ENCODE data around the gene ZNF672. TPM values are rescaled to one million over a fixed set of nuclear protein-coding genes. Genes with fewer than 3 reads are reported as not detected.

Gene ZNF672
- total and polyA plus RNA-seq, 4 donors, result 13.8 to 35.1 (median 26.7) TPM

DNA sequence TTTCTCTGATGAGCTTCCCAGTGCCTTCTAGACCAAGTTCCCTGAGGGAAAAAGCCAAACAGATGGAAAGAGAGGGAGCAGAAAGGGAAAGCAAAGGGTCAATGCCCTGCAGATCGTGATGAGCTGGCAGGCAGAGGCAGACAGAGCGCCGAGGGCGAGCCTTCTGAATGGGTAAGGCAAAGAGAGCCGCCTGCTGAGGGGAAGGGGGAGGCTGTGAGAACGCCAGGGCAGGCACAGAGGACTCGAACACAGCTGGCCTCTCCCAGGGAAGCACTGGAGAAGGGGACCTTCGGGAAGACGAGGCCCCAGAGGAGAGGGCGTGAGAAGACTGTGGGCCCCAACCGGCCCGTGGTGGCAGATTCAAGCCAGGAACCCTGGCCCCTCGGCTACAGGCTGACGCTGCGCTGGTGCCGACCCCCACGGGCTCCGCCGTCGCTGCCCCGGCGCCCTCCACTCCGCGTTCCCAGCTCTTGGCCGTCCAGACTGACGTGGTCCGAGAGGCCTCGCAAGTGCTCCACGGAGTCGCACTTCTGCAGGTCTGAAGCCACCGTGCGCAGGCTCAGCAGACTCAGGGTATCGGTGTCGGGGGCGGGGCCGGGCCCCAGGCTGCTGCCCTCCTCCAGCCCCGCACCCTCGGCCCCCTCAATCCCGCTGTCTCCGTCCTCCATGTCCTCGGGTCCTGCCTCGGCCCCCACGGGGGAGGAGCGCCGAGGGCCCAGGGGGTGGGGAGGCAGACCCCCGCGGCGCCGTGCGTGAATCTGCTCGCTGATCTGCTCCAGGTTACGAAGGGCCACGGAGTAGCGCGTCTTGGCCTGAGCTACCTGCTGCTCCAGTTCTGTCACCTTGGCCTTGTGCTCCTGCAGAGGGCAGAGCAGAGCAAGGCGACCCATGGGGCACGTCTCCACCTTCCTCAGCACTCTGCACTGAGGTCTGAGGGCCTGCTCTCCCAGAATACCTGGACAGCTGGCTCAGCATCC lies 26.2 kb upstream of the ZNF672 start:
- H3K4me1 ChIP-seq (ENCODE audit: control insufficient read depth, insufficient read depth, low read length), result no peaks in the 10 kb centered on the region
- no peaks in the 10 kb centered on the region for H3K27me3 ChIP-seq (ENCODE audit: control insufficient read depth, insufficient read depth, low read length)
- 67% methylated on average over 57 of the region's 57 CpGs for WGBS (ENCODE audit: insufficient coverage)
- no peak overlapping the region for H3K4me3 ChIP-seq (ENCODE audit: low read depth, low read length)
- no peaks in the 10 kb centered on the region for H3K9me3 ChIP-seq (ENCODE audit: control insufficient read depth, insufficient read depth, low read length)
- no peak for DNase-seq (ENCODE audit: low read depth in 4 of 6, low spot score in 6 of 6)
- peaks cover 61% of the 10 kb centered on the region for H3K36me3 ChIP-seq (ENCODE audit: control insufficient read depth, insufficient read depth, low read length)
- H3K27ac ChIP-seq (ENCODE audit: low read depth, low read length), result no peak overlapping the region

DNA sequence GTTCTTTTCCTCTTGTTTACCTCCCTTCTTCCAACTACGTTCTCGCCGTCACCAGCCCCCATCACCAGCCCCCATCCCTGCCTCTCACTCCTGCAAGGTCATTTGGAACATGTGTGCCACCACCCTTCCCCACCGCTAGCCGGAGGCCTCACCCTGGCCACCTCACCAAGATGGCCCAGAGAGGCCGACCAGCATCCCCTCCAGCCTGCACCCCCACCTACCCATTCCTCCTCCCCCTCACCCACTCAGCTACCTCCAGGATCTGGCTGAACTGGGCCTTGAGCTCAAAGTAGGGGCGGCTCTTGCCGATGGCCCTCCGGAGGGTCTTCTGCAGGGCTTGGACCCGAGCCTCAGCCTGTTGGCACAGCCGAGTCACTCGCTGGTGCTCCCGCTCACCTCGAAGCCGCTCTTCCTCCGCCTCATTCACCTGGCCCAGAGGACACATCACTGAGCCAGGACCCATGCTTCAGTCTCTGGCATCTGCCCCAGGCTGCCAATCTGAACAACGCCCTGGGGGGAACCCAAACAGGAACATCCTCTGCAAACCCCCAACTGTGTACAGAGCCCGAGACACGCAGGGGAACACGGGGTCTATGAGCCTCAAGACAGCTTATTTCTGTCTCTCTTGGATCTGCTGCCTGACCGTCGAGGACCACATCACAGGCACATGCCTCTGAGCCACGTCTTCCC lies 25.1 kb upstream of the ZNF672 start:
- no peak for DNase-seq (ENCODE audit: low read depth in 4 of 6, low spot score in 6 of 6)
- no peaks in the 10 kb centered on the region for H3K4me1 ChIP-seq (ENCODE audit: control insufficient read depth, insufficient read depth, low read length)
- H3K27ac ChIP-seq (ENCODE audit: low read depth, low read length), result no peak overlapping the region
- H3K9me3 ChIP-seq (ENCODE audit: control insufficient read depth, insufficient read depth, low read length), result no peaks in the 10 kb centered on the region
- peaks cover 67% of the 10 kb centered on the region for H3K36me3 ChIP-seq (ENCODE audit: control insufficient read depth, insufficient read depth, low read length)
- 90% methylated on average over 23 of the region's 23 CpGs for WGBS (ENCODE audit: insufficient coverage)
- no peaks in the 10 kb centered on the region for H3K27me3 ChIP-seq (ENCODE audit: control insufficient read depth, insufficient read depth, low read length)
- H3K4me3 ChIP-seq (ENCODE audit: low read depth, low read length), result no peak overlapping the region

DNA sequence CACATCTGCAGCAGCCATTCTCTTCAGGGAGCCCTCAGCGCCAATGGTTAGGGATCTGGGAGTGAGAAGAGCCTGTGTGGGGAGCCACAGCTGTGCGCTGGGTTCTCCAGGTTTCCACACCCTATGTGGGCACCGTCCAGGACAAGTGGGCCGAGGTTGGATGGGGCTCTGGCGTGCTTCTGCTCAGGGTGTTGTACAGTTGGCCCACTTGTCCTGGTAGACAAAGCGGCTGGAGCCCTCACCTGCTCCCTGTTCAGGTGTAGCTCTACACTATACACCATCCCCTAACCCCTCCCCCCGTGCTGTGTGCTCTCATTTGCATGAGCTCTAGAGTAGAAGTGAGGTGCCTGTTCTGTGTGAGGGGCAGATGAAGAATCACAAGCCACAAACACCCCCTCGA lies 24.5 kb upstream of the ZNF672 start:
- DNase-seq (ENCODE audit: low read depth in 4 of 6, low spot score in 6 of 6), result no peak
- H3K27me3 ChIP-seq (ENCODE audit: control insufficient read depth, insufficient read depth, low read length), result no peaks in the 10 kb centered on the region
- no peaks in the 10 kb centered on the region for H3K4me1 ChIP-seq (ENCODE audit: control insufficient read depth, insufficient read depth, low read length)
- H3K36me3 ChIP-seq (ENCODE audit: control insufficient read depth, insufficient read depth, low read length), result peaks cover 73% of the 10 kb centered on the region
- no peak overlapping the region for H3K4me3 ChIP-seq (ENCODE audit: low read depth, low read length)
- H3K27ac ChIP-seq (ENCODE audit: low read depth, low read length), result no peak overlapping the region
- WGBS (ENCODE audit: insufficient coverage), result 98% methylated on average over 4 of the region's 8 CpGs
- no peaks in the 10 kb centered on the region for H3K9me3 ChIP-seq (ENCODE audit: control insufficient read depth, insufficient read depth, low read length)

DNA sequence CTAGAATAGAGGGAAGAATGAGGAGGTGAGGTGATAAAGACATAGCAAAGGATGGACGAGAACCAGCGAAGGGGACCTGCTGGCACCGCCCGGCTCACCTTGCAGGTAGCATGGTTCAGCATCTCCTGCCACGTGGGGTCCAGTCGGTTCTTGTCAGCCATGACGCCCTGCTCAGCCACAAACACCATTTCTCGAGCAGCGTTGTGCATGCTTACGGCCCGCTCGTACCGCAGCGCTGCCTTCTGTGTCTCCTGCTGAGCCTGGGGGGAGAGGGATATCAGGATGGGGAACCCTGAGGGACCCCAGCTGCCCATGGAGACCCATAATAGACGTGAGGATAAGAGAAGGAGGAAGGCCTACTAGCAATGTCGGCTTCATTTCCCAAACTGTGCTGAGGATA lies 23.7 kb upstream of the ZNF672 start:
- peaks cover 76% of the 10 kb centered on the region for H3K36me3 ChIP-seq (ENCODE audit: control insufficient read depth, insufficient read depth, low read length)
- H3K9me3 ChIP-seq (ENCODE audit: control insufficient read depth, insufficient read depth, low read length), result no peaks in the 10 kb centered on the region
- no peak overlapping the region for H3K27ac ChIP-seq (ENCODE audit: low read depth, low read length)
- no peak for DNase-seq (ENCODE audit: low read depth in 4 of 6, low spot score in 6 of 6)
- H3K4me1 ChIP-seq (ENCODE audit: control insufficient read depth, insufficient read depth, low read length), result no peaks in the 10 kb centered on the region
- no peak overlapping the region for H3K4me3 ChIP-seq (ENCODE audit: low read depth, low read length)
- H3K27me3 ChIP-seq (ENCODE audit: control insufficient read depth, insufficient read depth, low read length), result no peaks in the 10 kb centered on the region
- WGBS (ENCODE audit: insufficient coverage), result 96% methylated on average over 14 of the region's 16 CpGs

DNA sequence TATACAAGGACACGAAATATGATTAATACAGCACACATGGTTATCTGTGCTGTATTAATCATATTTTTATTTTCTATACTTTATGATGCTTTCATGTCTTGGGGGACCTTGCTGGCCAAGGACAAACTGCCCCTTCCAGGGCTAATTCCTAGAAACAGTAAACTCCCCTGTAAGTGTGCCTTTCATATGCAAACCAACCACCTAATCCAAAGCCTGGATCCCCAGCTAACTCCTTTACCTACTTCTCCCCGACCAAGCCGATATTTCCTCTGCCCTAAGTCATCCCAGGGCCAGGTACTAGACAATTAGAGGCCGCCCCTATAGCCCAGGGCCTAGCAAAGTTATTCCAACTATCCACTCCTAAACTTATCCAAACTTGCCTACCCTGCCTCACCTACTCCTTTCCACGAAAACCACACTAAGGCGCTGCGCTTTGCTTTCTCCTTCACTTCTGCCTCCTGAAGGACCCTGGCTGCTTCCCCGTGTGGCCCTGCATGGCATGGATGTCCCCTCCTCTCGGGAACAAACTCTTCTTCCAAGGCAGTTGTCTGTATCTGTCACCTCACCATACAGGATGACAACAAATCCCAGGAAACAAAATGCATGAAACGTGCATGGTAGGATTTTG lies 22.5 kb upstream of the ZNF672 start:
- Histone ChIP-seq H3K27ac (ENCODE audit: low read depth, low read length) (no peak overlapping the region), H3K9me3 (ENCODE audit: control insufficient read depth, insufficient read depth, low read length) (no peaks in the 10 kb centered on the region), H3K4me3 (ENCODE audit: low read depth, low read length) (no peak overlapping the region), H3K27me3 (ENCODE audit: control insufficient read depth, insufficient read depth, low read length) (no peaks in the 10 kb centered on the region), H3K4me1 (ENCODE audit: control insufficient read depth, insufficient read depth, low read length) (no peaks in the 10 kb centered on the region), H3K36me3 (ENCODE audit: control insufficient read depth, insufficient read depth, low read length) (peaks cover 80% of the 10 kb centered on the region)
- 79% methylated on average over 8 of the region's 10 CpGs for WGBS (ENCODE audit: insufficient coverage)
- DNase-seq (ENCODE audit: low read depth in 4 of 6, low spot score in 6 of 6), result no peak

DNA sequence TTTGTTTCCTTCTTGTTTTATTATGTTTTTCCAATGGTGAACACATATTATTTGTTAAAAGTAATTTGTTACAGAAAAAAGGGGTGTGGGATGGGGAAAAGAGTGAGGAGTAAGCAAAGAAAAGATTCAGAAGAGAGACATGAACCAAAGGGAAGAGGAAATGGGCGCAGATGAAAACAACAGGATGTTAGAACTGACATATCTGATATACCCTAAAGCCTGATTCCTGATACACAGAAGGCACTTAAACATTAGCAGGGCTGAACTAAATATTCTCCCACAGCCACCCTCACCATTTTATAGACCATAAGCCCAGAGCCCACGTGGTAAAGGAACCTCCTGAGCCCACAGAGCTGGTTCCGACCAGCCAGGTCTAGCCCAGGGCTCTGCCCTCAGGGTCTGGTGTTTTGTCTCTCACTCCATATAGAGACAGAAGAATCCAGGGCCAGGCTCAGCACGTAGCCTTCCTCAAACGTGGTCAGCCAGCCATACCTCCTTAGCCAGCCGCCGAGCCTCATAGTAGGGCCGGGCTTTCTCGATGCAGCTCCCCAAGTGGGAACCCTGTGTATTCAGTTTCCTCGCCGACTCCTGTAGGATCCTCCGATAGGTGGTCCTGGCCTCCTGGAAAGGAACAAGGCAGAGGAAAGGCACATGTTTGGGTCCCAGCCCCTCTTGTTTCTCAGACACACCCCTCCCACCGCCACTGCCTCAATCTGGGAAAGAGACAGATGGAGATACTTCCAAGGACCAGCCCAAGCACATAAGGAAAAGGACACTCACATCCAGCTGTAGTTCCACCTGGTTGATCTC lies 21.8 kb upstream of the ZNF672 start:
- no peak for DNase-seq (ENCODE audit: low read depth in 4 of 6, low spot score in 6 of 6)
- Histone ChIP-seq H3K27me3 (ENCODE audit: control insufficient read depth, insufficient read depth, low read length) (no peaks in the 10 kb centered on the region), H3K4me1 (ENCODE audit: control insufficient read depth, insufficient read depth, low read length) (no peaks in the 10 kb centered on the region), H3K36me3 (ENCODE audit: control insufficient read depth, insufficient read depth, low read length) (peaks cover 79% of the 10 kb centered on the region), H3K27ac (ENCODE audit: low read depth, low read length) (no peak overlapping the region), H3K4me3 (ENCODE audit: low read depth, low read length) (no peak overlapping the region), H3K9me3 (ENCODE audit: control insufficient read depth, insufficient read depth, low read length) (no peaks in the 10 kb centered on the region)
- WGBS (ENCODE audit: insufficient coverage), result 93% methylated on average over 12 of the region's 13 CpGs

- Histone ChIP-seq H3K36me3 (ENCODE audit: control insufficient read depth, insufficient read depth, low read length) (peaks cover 75% of the 10 kb centered on the region), H3K4me3 (ENCODE audit: low read depth, low read length) (no peak overlapping the region)
- 95% methylated on average over 4 of the region's 6 CpGs for WGBS (ENCODE audit: insufficient coverage)
Observed at GRCh38 chr1:248817065-248817464, 21.0 kb upstream of the ZNF672 start.

DNA sequence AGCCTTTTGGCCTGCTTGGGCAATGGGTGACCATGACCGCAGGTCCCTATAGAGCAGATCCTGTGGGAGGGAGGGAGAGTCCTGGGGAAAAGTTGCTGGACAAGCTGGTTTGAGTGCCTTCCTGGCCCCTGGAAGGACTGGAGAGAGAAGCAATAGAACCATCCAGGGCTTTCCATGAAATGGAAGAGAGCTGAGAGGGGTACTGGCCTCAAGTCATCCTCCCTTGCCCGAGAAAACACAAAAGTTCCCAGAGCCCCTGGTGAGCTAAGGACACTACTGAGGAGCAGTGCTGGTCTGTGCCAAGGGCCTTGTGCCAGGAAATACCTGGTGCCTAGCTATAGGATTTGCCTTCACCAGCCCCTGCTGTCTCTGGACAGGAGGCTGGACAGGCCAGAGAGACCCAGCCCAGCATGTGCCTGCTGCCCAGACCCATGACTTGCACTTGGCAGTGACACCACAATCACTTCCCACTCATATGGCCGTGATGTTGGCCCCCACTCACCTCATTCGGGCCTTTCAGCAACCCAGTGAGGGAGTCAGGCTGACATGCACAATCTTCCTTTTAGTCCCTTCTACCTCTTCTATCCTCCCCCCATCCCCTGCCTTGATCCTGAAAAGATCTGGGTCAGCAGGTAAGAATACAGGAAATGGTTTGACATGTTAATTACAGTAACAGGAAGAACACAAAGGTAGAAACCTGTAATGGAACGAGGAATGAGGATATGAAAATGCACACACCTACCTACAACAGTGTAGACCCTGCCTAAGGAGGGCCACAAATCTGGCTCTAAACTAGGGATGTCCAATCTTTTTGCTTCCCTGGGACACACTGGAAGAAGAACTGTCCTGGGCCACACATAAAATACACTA lies 19.3 kb upstream of the ZNF672 start:
- Histone ChIP-seq H3K4me1 (ENCODE audit: control insufficient read depth, insufficient read depth, low read length) (peaks cover 7% of the 10 kb centered on the region), H3K4me3 (ENCODE audit: low read depth, low read length) (no peak overlapping the region), H3K9me3 (ENCODE audit: control insufficient read depth, insufficient read depth, low read length) (no peaks in the 10 kb centered on the region), H3K36me3 (ENCODE audit: control insufficient read depth, insufficient read depth, low read length) (peaks cover 59% of the 10 kb centered on the region), H3K27me3 (ENCODE audit: control insufficient read depth, insufficient read depth, low read length) (no peaks in the 10 kb centered on the region), H3K27ac (ENCODE audit: low read depth, low read length) (no peak overlapping the region)
- 100% methylated on average over 2 of the region's 5 CpGs for WGBS (ENCODE audit: insufficient coverage)
- no peak for DNase-seq (ENCODE audit: low read depth in 4 of 6, low spot score in 6 of 6)

More at GRCh38 chr1:248817065-248817464, 21.0 kb upstream of the ZNF672 start:
- Histone ChIP-seq H3K27me3 (ENCODE audit: control insufficient read depth, insufficient read depth, low read length) (no peaks in the 10 kb centered on the region), H3K9me3 (ENCODE audit: control insufficient read depth, insufficient read depth, low read length) (no peaks in the 10 kb centered on the region), H3K4me1 (ENCODE audit: control insufficient read depth, insufficient read depth, low read length) (no peaks in the 10 kb centered on the region), H3K27ac (ENCODE audit: low read depth, low read length) (no peak overlapping the region)
- DNase-seq (ENCODE audit: low read depth in 4 of 6, low spot score in 6 of 6), result no peak

All from spinal cord (tissue), 10 donors.